Fibroblast of pulmonary artery (primary cell): ENCODE results near the gene HMX2.

ENCODE experiments used
- DNase-seq: peaks from one replicate; pipeline ENCODE4 v3.0.0-alpha.2; 2010; ENCODE audit warnings: low read depth
- H3K4me3 ChIP-seq: replicated peaks from 2 replicates; pipeline ENCODE4 v1.5.1; 2011; ENCODE audit warnings: low read depth, mild to moderate bottlenecking, control low read depth, low read length, moderate library complexity
- CTCF ChIP-seq: IDR thresholded peaks from 2 replicates; pipeline ENCODE4 v1.5.1; 2011; ENCODE audit warnings: mild to moderate bottlenecking, control low read depth, low read length, inconsistent platforms; ENCODE audit errors: missing control alignments

Gene HMX2

DNA sequence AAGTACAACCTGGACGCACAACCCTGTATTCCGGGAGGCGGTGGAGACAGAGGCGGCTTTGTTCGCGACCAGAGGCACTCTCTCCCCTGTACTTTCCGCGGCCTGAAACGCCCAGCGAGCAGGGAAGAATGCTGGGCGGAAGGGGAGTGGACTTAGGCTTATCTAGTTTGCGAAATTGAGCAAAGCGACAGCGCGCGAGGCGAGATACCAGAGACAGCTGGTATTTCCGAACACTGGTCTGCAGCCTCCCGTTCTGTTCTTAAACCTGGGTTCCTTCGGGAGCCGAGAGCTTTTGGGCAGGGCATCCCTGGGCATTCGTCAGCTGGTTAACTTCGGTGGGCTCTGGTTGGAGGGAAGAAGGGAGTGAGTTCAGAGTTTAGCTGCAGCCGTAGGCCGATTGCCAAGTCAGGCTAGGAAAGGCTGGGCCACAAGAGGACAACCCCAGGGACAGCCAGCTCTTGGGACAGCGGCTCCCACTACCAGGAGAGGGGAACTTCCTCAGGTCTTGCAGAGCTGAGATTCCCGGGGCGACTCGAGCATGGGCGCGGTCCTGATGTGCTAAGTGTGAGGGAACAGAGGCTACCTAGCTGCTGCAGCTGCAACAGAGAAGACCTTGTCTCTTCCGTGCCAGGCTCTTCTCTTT, 8.3 kb upstream of the HMX2 start:
- peak; percentile 67 for DNase-seq
- no peak for TF ChIP-seq CTCF
- no peak overlapping the region for H3K4me3 ChIP-seq

DNA sequence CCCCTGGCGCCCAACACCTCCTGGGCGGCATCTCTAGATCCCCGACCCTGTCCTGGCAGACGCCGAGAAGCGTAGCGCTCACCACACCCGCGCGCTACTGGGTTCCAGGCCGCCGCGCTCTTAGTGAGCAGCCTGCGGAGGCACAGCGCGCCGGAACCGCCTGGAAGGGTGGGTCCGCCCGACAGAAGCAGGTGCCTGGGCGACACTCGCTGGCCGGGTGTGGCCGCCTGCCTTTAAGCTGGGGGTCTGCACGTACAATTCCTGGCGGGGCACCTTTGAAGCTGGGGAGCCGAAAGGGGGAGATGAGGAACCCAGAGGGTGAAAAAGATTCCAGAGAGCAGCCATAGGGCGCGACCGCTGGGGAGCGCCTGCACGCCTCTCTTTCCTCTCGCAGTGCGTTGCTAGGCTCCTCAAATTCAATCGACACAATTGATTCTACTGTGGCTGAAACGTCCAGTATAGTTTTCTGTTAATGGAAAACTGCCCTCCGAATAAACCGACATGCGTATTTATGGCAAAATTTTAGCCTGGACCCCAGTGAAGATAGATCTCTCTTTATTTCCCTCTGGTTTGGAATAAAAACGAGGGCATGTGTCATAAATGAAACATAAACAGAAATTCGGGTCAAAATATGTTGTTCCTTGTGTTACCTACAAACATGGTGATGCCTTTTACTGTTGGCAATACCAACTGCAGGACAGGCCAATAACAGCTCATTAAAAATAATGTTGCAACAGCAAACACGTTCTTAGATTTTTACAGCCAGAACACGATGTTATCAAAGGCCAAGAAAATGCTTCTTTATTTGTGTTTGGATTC, 7.6 kb upstream of the HMX2 start:
- DNase-seq: no peak
- H3K4me3 ChIP-seq: no peak overlapping the region
- TF ChIP-seq CTCF: no peak

GRCh38 chr10:123140983-123141390, 6.9 kb upstream of the HMX2 start:
- no peak for DNase-seq
- H3K4me3 ChIP-seq: no peak overlapping the region
- TF ChIP-seq CTCF: no peak

- TF ChIP-seq CTCF: no peak
- H3K4me3 ChIP-seq: no peak overlapping the region
Measured at GRCh38 chr10:123141791-123142700, 5.9 kb upstream of the HMX2 start.

DNA sequence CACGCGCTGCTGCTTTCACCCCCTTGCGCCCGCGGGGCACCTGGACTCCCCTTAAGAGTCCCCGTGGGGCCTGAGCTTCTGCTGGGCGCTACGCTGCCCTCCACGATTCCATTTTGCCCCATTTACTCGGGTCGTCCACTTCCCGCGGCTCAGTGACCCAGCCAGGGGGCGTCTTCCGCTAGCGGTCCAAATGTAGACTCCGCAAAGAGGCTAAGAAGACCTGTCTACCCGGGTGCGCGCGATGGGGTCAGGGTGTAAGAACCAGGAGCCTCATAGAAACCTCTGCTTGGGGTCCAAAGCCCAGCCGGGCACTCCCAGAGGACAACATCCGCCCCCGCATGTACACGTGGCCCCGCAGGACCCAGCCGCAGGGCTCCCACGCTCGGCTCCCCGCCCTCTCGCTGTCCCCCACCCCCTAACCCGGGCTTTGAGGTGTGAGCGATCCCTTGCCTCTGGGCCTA, 5.2 kb upstream of the HMX2 start:
- TF ChIP-seq CTCF: no peak
- no peak overlapping the region for H3K4me3 ChIP-seq
- DNase-seq: no peak

More at GRCh38 chr10:123141791-123142700, 5.9 kb upstream of the HMX2 start:
- DNase-seq: no peak

DNA sequence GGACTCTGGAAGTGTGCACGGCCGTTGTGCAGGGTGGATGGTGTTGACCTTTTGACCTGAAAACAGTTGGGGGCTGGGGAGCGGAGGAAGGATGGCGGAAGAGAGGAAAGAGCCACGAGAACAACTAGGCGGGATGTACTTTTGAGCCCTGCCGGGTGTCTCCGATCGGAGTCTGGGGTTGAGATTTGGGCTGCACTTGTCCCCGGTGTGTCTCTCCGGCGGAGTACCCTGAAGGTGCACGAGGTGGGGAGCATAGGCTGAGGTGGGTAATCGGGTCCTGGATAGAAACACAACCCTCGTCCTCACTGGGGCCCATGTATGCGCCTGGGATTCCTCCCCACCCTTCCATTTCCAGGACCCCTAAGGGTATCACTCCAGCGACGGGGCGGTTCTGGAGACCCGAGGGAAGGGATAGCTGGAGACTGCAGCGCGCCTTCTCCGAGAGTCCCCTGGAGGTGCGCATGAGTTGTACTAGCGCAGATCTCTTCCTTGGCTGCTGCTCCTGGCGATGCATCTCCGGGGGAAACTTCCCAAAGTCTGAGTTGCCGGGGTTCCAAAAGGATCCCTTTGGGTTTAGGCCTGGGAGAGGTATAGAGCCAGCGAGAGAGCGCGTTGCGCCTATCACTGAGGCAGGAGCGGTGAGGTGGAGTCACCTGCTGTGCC, 4.6 kb upstream of the HMX2 start:
- TF ChIP-seq CTCF: no peak
- no peak for DNase-seq
- no peak overlapping the region for H3K4me3 ChIP-seq
